Activated CD8-positive, alpha-beta memory T cell treated with anti-CD3 and anti-CD28 coated beads for 24 hours (primary cell): ENCODE results near the gene ZNF217.
"Not testable (repeated sequence)": the region's sequence is repeated elsewhere in the genome, so short reads cannot be mapped to it uniquely, and the experiment has no call there.

Experiments
- DNase-seq: peaks from one replicate; pipeline ENCODE4 v3.0.0-alpha.2; 2020

Gene ZNF217

GRCh38 chr20:53621482-53622246, 28.0 kb upstream of the ZNF217 start:
- peak; percentile 70 for DNase-seq

- not testable (repeated sequence) for DNase-seq
Observed at GRCh38 chr20:53618490-53619000, 24.9 kb upstream of the ZNF217 start.

GRCh38 chr20:53617791-53618489, 24.3 kb upstream of the ZNF217 start:
- DNase-seq: no peak

- DNase-seq: not testable (repeated sequence)
Observed at GRCh38 chr20:53616489-53616888, 22.9 kb upstream of the ZNF217 start.

- no peak for DNase-seq
Observed at GRCh38 chr20:53613748-53614147, 20.1 kb upstream of the ZNF217 start.

- peak; percentile 21 for DNase-seq
Observed at GRCh38 chr20:53612289-53612688, 18.6 kb upstream of the ZNF217 start.

GRCh38 chr20:53611449-53611894, 17.8 kb upstream of the ZNF217 start:
- DNase-seq: no peak

GRCh38 chr20:53609491-53610445, 16.1 kb upstream of the ZNF217 start:
- peak; percentile 82 for DNase-seq

GRCh38 chr20:53608456-53609452, 15.1 kb upstream of the ZNF217 start:
- DNase-seq: peak; percentile 69

GRCh38 chr20:53608071-53608455, 14.4 kb upstream of the ZNF217 start:
- DNase-seq: no peak

- peak; percentile 47 for DNase-seq
Observed at GRCh38 chr20:53606364-53606985, 12.8 kb upstream of the ZNF217 start.

- not testable (repeated sequence) for DNase-seq
Observed at GRCh38 chr20:53605401-53605800, 11.8 kb upstream of the ZNF217 start.

- not testable (repeated sequence) for DNase-seq
Observed at GRCh38 chr20:53604846-53605245, 11.2 kb upstream of the ZNF217 start.

GRCh38 chr20:53602661-53603060, 9.0 kb upstream of the ZNF217 start:
- DNase-seq: no peak

GRCh38 chr20:53599910-53600632, 6.4 kb upstream of the ZNF217 start:
- DNase-seq: peak; percentile 24

- DNase-seq: peak; percentile 21
Observed at GRCh38 chr20:53599378-53599777, 5.7 kb upstream of the ZNF217 start.

GRCh38 chr20:53599044-53599362, 5.4 kb upstream of the ZNF217 start:
- no peak for DNase-seq

- peak; percentile 59 for DNase-seq
Observed at GRCh38 chr20:53598140-53599043, 4.8 kb upstream of the ZNF217 start.

- DNase-seq: no peak
Observed at GRCh38 chr20:53597521-53598120, 4.0 kb upstream of the ZNF217 start.
